Endothelial cell of umbilical vein (primary cell): Measurements from ENCODE around the gene PAX2. TPM values are rescaled to one million over a fixed set of nuclear protein-coding genes. Genes with fewer than 3 reads are reported as not detected.

Experiments used
- BruUV-seq: library from RNA; stranded (reverse); fragments of 400-500 nt; replicated peaks from 2 replicates; lab custom pipeline; 2021; lab: Mats Ljungman, UMichigan
- CTCF ChIA-PET: fragments of 300-600, 350-600 bp; sonication (Branson Sonifier 250); formaldehyde crosslinking; loops from one replicate; lab custom pipeline; 2021; ENCODE audit warnings: antibody characterized with exemption, inconsistent platforms; lab: Charles Lee
- POLR2A ChIA-PET: fragments of 300-600, 350-600 bp; sonication (Branson Sonifier 250); formaldehyde crosslinking; loops from one replicate; lab custom pipeline; 2021; ENCODE audit warnings: antibody characterized with exemption, inconsistent platforms; lab: Charles Lee
- DNase-seq: peaks from one replicate; pipeline ENCODE4 v3.0.0-alpha.2; 2011; ENCODE audit warnings: low read depth, low spot score
- FAIRE-seq: peaks from 2 replicates; lab custom pipeline; 2011; peaks lifted over from hg19 to GRCh38; lab: Jason Lieb, UNC
- H2AFZ ChIP-seq: 2 replicates; pipeline ENCODE4 v1.6.0; 2012; ENCODE audit warnings: low read depth, low read length, control low read depth, inconsistent platforms
- H3K27ac ChIP-seq: 2 replicates; pipeline ENCODE4 v1.5.1; 2011; ENCODE audit warnings: low read depth, mild to moderate bottlenecking, control low read depth, low read length, moderate library complexity; ENCODE audit not compliant: insufficient read depth
- H3K27me3 ChIP-seq, 2 experiments: 2 replicates each; pipeline versions ENCODE4 v1.6.0 to v1.6.1; 2011; ENCODE audit warnings: low read length in 2 of 2, mixed read lengths in 1 of 2; ENCODE audit not compliant: control insufficient read depth in 2 of 2, insufficient read depth in 2 of 2
- H3K36me3 ChIP-seq, 2 experiments: 2 replicates in 1 of 2; 3 replicates in 1 of 2; pipeline ENCODE4 v1.5.1; 2011; ENCODE audit warnings: low read length in 2 of 2, mild to moderate bottlenecking in 1 of 2, moderate library complexity in 1 of 2; ENCODE audit not compliant: control insufficient read depth in 2 of 2, insufficient read depth in 2 of 2; ENCODE audit errors: extremely low read depth in 1 of 2
- H3K4me1 ChIP-seq: 3 replicates; pipeline ENCODE4 v1.5.1; 2011; ENCODE audit warnings: mild to moderate bottlenecking, low read length; ENCODE audit not compliant: control insufficient read depth, insufficient read depth; ENCODE audit errors: extremely low read depth
- H3K4me2 ChIP-seq: 2 replicates; pipeline ENCODE4 v1.6.1; 2011; ENCODE audit warnings: low read length, control low read depth, mixed read lengths; ENCODE audit not compliant: insufficient read depth
- H3K4me3 ChIP-seq, 3 experiments: fragments of 200-600 bp in 1 of 3; sonication (generic), shearing (Covaris generic) in 1 of 3; replicated peaks in 1 of 3; 2 replicates each; pipeline ENCODE4 v1.5.1; 2011 to 2016; ENCODE audit warnings: control low read depth in 3 of 3, low read length in 3 of 3, mild to moderate bottlenecking in 2 of 3, inconsistent platforms in 1 of 3, low read depth in 1 of 3, moderate library complexity in 1 of 3; ENCODE audit not compliant: insufficient read depth in 1 of 3
- H3K79me2 ChIP-seq: 2 replicates; pipeline ENCODE4 v1.6.0; 2012; ENCODE audit warnings: low read length, inconsistent platforms; ENCODE audit not compliant: control insufficient read depth, insufficient read depth
- H3K9ac ChIP-seq: replicated peaks from 2 replicates; pipeline ENCODE3; 2011; ENCODE audit warnings: low read length, control low read depth; ENCODE audit not compliant: insufficient read depth; ENCODE audit errors: extremely low read depth
- H3K9me1 ChIP-seq: replicated peaks from 3 replicates; pipeline ENCODE4 v1.6.0; 2011; ENCODE audit warnings: mild to moderate bottlenecking, low read length; ENCODE audit not compliant: control insufficient read depth, insufficient read depth; ENCODE audit errors: extremely low read depth
- H3K9me3 ChIP-seq: replicated peaks from 2 replicates; pipeline ENCODE4 v1.5.1; 2012; ENCODE audit warnings: low read length, inconsistent platforms; ENCODE audit not compliant: control insufficient read depth, insufficient read depth
- H4K20me1 ChIP-seq: replicated peaks from 2 replicates; pipeline ENCODE3; 2011; ENCODE audit warnings: mild to moderate bottlenecking, low read length; ENCODE audit not compliant: control insufficient read depth, insufficient read depth; ENCODE audit errors: extremely low read depth
- EZH2 ChIP-seq: IDR thresholded peaks from 2 replicates; pipeline ENCODE4 v1.6.1; 2012; ENCODE audit warnings: borderline replicate concordance, low read depth, mild to moderate bottlenecking, moderate library complexity, low read length, inconsistent platforms; ENCODE audit not compliant: severe bottlenecking
- FOS ChIP-seq: IDR thresholded peaks from 2 replicates; pipeline ENCODE4 v1.6.1; 2011; ENCODE audit warnings: mild to moderate bottlenecking, low read length, moderate library complexity, borderline replicate concordance; ENCODE audit not compliant: insufficient read depth
- JUN ChIP-seq: IDR thresholded peaks from 2 replicates; pipeline ENCODE4 v1.6.1; 2011; ENCODE audit warnings: borderline replicate concordance, low read depth; ENCODE audit not compliant: insufficient read length, insufficient read depth
- dilution Hi-C: fragments of 300-500 bp; cut with MboI; formaldehyde crosslinking; loops from one replicate; pipeline ENCODE4 v1.15.0; 2019; ENCODE audit warnings: low sequenced_read_pairs; ENCODE audit not compliant: extremely low pct_ligation_motif_present
- intact Hi-C: fragments of 100-400 bp; cut with micrococcal nuclease; formaldehyde crosslinking; loops from one replicate; pipeline ENCODE4 v1.10.0; 2022
- polyA plus RNA-seq, 4 experiments: library from polyadenylated mRNA; depleted of rRNA in 3 of 4; stranded (reverse) in 3 of 4; unstranded in 1 of 4; fragments of >200 nt; gene quantifications; 2 replicates each; pipeline versions ENCODE4 v1.2.1 to v1.2.3, GENCODE V29; 2011 to 2012; ENCODE audit warnings: missing spikeins in 1 of 4
- total RNA-seq: library from RNA; stranded (reverse); gene quantifications from 2 replicates; pipeline ENCODE4 v1.2.3, GENCODE V29; 2021

Gene PAX2
- total and polyA plus RNA-seq, 2 donors (not counting 3 experiments of a cell fraction or from before 2014, with no cell fraction given), result not detected

DNA sequence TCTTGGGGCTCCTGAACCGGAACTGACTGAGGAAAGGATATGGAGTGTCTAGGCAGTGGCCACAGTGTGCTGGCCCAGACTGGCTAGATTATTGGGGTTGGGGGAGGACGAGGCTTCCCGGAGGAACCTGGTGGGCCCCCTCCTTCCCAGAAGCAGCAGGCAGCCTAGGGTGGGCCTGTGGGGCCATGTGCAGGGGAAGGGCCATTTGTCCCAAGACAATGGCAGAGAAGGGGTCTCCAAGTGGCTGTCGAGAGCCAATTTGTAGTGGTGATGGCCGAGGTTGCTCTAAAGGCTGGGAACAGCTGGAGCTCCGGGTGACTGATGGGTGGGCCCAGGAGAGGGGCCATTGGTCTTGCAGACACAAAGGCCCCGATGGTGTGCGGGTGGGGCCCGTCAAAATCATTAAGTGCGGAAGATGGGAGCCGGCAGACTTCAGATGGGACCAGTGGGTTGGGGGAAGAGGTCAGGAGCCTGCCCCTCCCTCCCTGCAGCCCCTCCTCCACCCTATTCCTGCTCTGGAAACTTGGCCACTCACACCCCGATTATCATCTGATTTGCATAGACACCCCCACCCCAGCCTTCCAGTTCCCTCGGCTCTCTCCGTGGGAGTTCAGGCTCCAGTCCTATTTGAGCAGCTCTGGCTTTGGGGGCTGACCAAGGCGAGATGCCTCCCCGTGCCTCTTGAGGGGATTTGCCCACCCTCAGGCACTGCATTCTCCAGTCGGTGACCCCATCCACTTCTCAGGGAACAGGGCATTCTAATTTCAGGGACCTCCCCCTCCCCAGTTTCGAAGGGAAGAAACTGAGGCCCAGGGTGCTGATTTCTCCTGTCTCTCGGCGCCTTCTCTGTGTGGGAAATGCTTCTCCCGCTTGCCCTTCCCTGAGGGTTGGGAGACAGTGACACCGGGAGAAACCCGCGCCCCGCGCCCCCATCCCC, 36.0 kb upstream of the PAX2 start:
- Histone ChIP-seq H3K36me3 (no peaks in the 10 kb centered on the region), H3K27ac (no peak overlapping the region), H3K9ac (no peak overlapping the region), H3K9me1 (no peaks in the 10 kb centered on the region), H4K20me1 (no peaks in the 10 kb centered on the region), H2AFZ (no peak overlapping the region), H3K27me3 (peaks cover 52% of the 10 kb centered on the region in 2 experiments), H3K4me1 (no peaks in the 10 kb centered on the region), H3K79me2 (no peaks in the 10 kb centered on the region), H3K4me2 (no peak overlapping the region), H3K4me3 (no peak overlapping the region), H3K9me3 (no peaks in the 10 kb centered on the region)
- dilution Hi-C loops, result no loop called here
- DNase-seq (no peak), FAIRE-seq (no peak)
- CTCF ChIA-PET, result interaction anchor here (0.5 to 0.7 kb wide), 2 partner anchors 31 to 90 kb away, joined by 3 read pairs; no protein-coding TSS in a partner anchor
- intact Hi-C loops, result no loop called here
- POLR2A ChIA-PET, result no interaction called here
- no TSS peak for BruUV-seq
- TF ChIP-seq EZH2, result peak; percentile 84
- TF ChIP-seq JUN, result no peak
- TF ChIP-seq FOS, result no peak

DNA sequence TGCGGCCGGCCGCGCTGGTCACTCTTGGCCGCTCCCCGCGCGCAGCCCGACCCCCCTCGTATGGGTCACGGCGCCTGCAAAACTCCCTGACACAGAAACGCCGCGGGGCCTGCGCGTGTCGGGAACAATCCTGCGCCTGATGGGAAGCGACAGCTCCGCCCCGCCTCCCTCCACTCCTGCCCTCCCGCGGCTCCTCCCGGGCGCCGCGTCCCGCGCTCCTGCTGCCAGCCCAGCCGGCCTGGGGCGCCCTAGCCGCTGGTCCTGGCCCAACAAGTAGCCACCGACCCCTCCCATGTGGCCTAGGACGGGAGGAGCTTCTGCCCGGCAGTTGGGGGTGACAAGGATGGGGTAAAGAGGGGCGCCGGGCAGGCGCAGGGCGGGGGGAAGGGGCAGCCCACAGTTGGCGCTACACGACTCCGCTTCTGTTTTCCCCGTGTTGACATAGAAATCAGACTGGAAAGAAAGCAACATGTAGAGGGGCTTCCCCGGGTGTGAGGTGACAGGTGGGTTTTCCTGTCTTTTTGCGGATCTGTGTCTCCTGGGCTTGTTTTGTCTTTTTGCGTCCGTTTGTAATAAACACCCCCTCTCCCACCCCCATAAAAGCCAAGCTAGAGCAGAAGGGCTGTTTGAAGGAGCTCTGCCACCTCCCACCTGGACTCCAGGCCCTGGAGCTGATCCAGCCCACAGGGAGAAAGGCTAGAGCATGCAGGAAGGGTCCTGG, 35.1 kb upstream of the PAX2 start:
- H3K27me3 ChIP-seq, result peaks cover 61% of the 10 kb centered on the region in 2 experiments
- H3K9ac ChIP-seq, result no peak overlapping the region
- POLR2A ChIA-PET, result no interaction called here
- FAIRE-seq (no peak), DNase-seq (no peak)
- no peak for TF ChIP-seq JUN
- TF ChIP-seq EZH2, result peak; percentile 75
- dilution Hi-C loops, result no loop called here
- intact Hi-C loops, result no loop called here
- no peak overlapping the region for H3K4me3 ChIP-seq
- H3K9me1 ChIP-seq, result no peaks in the 10 kb centered on the region
- no TSS peak for BruUV-seq
- H3K27ac ChIP-seq, result no peak overlapping the region
- H3K4me2 ChIP-seq, result no peak overlapping the region
- no peaks in the 10 kb centered on the region for H3K4me1 ChIP-seq
- no peaks in the 10 kb centered on the region for H3K9me3 ChIP-seq
- H4K20me1 ChIP-seq, result no peaks in the 10 kb centered on the region
- no peaks in the 10 kb centered on the region for H3K36me3 ChIP-seq
- no peak overlapping the region for H2AFZ ChIP-seq
- CTCF ChIA-PET, result interaction anchor here (0.7 kb wide), 1 partner anchor 32 kb away, joined by 3 read pairs; no protein-coding TSS in a partner anchor
- H3K79me2 ChIP-seq, result no peaks in the 10 kb centered on the region
